Left colon (tissue), 2 donors: ENCODE data around the gene JCHAIN. TPM values are rescaled to one million over a fixed set of nuclear protein-coding genes. Genes with fewer than 3 reads are reported as not detected.
"Not testable (repeated sequence)": the region's sequence is repeated elsewhere in the genome, so short reads cannot be mapped to it uniquely, and the experiment has no call there.

Experiments
- ATAC-seq: fragments of 200-7000 bp; cut with Tn5 transposase; one replicate; pipeline ENCODE4 v1.9.1; 2020; ENCODE audit warnings: mild to moderate bottlenecking, moderate library complexity
- DNase-seq, 2 donors: peaks; one replicate each; pipeline ENCODE4 v3.0.0-alpha.2; 2020
- intact Hi-C, 2 donors: fragments of 100-400 bp; cut with DNase I in 1 of 2; cut with micrococcal nuclease in 1 of 2; formaldehyde crosslinking; loops; one replicate each; pipeline versions ENCODE4 v1.11.2 to v1.14.0; 2022; cut with DNase I, micrococcal nuclease
- total RNA-seq, 2 donors: library from RNA; stranded (reverse); fragmentation: NEBNext Ultra II Directional; extraction: Animal tissue kit (Norgen Biotek cat#: 25700); gene quantifications; one replicate each; pipeline ENCODE4 v1.2.1, GENCODE V29; 2021
- donor health status: DM: no; HTN: no; CAD: no.
- donor health status: DM: yes; HTN: yes; CAD: no.

Gene JCHAIN
- total RNA-seq, 2 donors from 2014 or later: 114 to 909 TPM

GRCh38 chr4:70700712-70701111 lies 34.4 kb upstream of the JCHAIN start:
- ATAC-seq (no peak), DNase-seq (no peak)
- intact Hi-C loops: loop anchor here in 1 of 2 donors (10.0 kb wide), 1 partner anchor 134 kb away; the partner anchor contains the start of gene GRSF1

- DNase-seq, intact Hi-C loops, ATAC-seq: not testable (repeated sequence)
These were observed 32.1 kb upstream of the JCHAIN start for GRCh38 chr4:70698435-70698834.

- peak; percentile 78 for ATAC-seq
- DNase-seq, intact Hi-C loops: not testable (repeated sequence)
These were observed 28.3 kb upstream of the JCHAIN start for GRCh38 chr4:70694633-70695032.

- intact Hi-C loops: no loop called here
- ATAC-seq (no peak), DNase-seq (no peak)
These were observed 25.4 kb upstream of the JCHAIN start for GRCh38 chr4:70691661-70692060.

- intact Hi-C loops: no loop called here
- ATAC-seq (peak; percentile 24), DNase-seq (peak; percentile 29 to 36)
These were observed 22.5 kb upstream of the JCHAIN start for GRCh38 chr4:70688795-70689231.

- DNase-seq (peak; percentile 95 to 96), ATAC-seq (peak; percentile 93)
- intact Hi-C loops: no loop called here
These were observed 21.8 kb upstream of the JCHAIN start, which contains the start of gene UTP3 for GRCh38 chr4:70687821-70688794. UTP3 (plus strand) TSS chr4:70688532; CDS start chr4:70688678, 146 bp downstream.

- DNase-seq (peak; percentile 38 to 43), ATAC-seq (peak; percentile 3)
- intact Hi-C loops: no loop called here
These were observed 21.1 kb upstream of the JCHAIN start for GRCh38 chr4:70687392-70687791.

- ATAC-seq, DNase-seq, intact Hi-C loops: not testable (repeated sequence)
These were observed 15.8 kb upstream of the JCHAIN start for GRCh38 chr4:70682142-70682541.

- DNase-seq (no peak), ATAC-seq (no peak)
- intact Hi-C loops: no loop called here
These were observed 15.4 kb upstream of the JCHAIN start for GRCh38 chr4:70681704-70682103.

- DNase-seq (no peak), ATAC-seq (no peak)
- intact Hi-C loops: no loop called here
These were observed 14.6 kb upstream of the JCHAIN start for GRCh38 chr4:70680934-70681333.

GRCh38 chr4:70678383-70678999 lies 12.2 kb upstream of the JCHAIN start:
- DNase-seq: no peak
- no peak for ATAC-seq
- intact Hi-C loops: no loop called here

- intact Hi-C loops: no loop called here
- ATAC-seq: no peak
- DNase-seq: no peak
These were observed 10.3 kb upstream of the JCHAIN start for GRCh38 chr4:70676554-70677090.

GRCh38 chr4:70674731-70675130 lies 8.4 kb upstream of the JCHAIN start:
- intact Hi-C loops: no loop called here
- no peak for ATAC-seq
- no peak for DNase-seq

GRCh38 chr4:70674191-70674590 lies 7.9 kb upstream of the JCHAIN start:
- DNase-seq (no peak), ATAC-seq (no peak)
- intact Hi-C loops: no loop called here

- DNase-seq (no peak), ATAC-seq (no peak)
- intact Hi-C loops: no loop called here
These were observed 4.8 kb upstream of the JCHAIN start for GRCh38 chr4:70671091-70671490.

GRCh38 chr4:70670332-70671014 lies 4.2 kb upstream of the JCHAIN start:
- intact Hi-C loops: no loop called here
- no peak for DNase-seq
- ATAC-seq: no peak

GRCh38 chr4:70667740-70668535 lies 1.6 kb upstream of the JCHAIN start:
- no peak for DNase-seq

GRCh38 chr4:70661309-70661922 lies 4.9 kb downstream of the JCHAIN start:
- DNase-seq, ATAC-seq, intact Hi-C loops: not testable (repeated sequence)

More at GRCh38 chr4:70667740-70668535, 1.6 kb upstream of the JCHAIN start:
- intact Hi-C loops: no loop called here
- no peak for ATAC-seq
